GM21786 (cell line): Measurements from ENCODE around the gene PIK3CD.
"Not testable (repeated sequence)": the region's sequence is repeated elsewhere in the genome, so short reads cannot be mapped to it uniquely, and the experiment has no call there.

Source experiments
- ATAC-seq: cut with Tn5 transposase; IDR thresholded peaks from one replicate; pipeline ENCODE4 v1.9.1; 2021; ENCODE audit not compliant: unreplicated experiment

Gene PIK3CD

DNA sequence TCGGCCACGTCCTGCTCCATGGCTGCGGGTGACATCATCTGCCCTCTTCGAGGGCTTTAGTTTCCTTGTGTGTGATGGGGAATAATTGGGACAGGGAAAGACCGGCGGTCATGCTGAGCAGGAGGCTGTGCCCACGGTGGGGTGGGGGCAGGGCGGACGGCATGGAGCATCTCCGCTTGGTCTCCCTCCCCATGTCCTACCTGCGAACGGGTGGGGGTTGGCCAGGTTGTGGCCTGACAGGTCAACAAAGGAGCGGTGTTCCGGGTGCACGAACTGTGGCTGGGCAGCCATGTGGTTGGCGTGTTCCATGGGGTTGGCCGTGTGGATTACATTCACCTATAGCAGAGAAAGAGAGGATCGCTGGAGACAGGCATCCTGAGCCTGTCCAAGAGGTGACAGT, 80.0 kb downstream of the PIK3CD start:
- ATAC-seq: no peak

DNA sequence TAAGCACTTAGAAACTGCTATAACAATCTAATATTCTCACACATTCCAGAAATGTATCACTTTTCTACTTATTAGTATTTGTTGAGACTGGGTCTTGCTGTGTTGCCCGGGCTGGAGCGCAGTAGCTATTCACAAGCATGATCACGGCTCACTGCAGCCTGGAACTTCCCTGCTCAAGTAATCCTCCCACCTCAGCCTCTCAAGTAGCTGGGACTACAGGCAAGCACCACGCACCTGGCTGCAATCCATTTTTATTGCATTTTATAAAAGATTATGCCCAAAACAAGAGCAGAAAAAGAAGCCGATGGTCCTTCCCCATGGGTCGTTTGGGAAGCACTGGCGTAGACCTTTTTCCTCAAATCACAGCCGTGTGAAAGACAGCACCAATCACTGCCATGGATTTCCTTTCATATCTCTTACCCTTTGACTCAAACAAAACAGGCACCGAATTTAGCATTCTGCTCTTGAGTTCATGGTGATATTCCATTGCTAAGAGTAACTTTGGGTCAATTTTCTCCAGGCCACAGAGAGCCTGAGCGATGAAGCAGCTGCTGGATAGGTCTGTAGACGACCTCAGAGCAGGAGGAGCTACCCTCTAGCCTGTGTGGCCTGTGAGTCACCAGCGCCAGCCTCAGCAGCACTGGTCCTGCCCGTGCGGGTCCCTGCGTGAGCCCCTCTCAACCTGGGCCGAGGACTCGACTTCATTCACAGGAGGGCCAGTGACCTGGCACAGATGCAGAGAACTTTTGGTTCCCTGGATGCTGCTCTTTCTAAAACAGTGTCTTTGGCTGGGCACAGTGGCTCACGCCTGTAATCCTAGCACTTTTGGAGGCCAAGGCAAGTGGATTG, 80.8 kb downstream of the PIK3CD start:
- ATAC-seq: no peak

DNA sequence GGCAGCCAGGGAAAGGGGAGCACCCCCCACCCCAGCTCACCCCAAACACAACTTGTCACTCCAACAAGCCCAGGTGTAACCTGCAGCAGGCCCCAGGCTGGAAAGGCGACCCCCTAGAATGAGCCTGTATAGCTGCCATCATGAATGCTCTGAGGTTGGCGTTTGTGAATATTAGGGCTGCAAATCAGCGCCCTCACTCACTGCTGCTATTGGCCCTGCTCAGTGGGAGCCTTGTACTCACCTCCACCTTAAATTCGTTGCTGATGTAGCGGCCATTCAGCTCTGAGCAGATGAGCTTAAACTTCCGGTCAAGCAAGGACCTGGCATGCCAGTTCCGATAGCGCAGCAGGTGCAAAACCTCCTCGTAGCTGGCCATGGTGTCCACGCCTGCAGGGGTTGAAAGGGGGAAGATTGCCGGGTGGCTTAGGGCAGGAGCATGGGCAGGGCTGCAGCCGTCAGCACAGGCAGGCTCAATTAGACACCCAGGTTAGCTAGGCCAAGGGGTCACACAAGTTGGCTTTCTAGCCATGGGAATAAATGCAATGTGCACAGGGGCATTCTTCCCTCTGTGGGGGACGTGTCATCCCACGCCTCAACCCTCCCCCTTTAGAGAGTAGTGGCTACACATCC, 81.7 kb downstream of the PIK3CD start:
- ATAC-seq: no peak

DNA sequence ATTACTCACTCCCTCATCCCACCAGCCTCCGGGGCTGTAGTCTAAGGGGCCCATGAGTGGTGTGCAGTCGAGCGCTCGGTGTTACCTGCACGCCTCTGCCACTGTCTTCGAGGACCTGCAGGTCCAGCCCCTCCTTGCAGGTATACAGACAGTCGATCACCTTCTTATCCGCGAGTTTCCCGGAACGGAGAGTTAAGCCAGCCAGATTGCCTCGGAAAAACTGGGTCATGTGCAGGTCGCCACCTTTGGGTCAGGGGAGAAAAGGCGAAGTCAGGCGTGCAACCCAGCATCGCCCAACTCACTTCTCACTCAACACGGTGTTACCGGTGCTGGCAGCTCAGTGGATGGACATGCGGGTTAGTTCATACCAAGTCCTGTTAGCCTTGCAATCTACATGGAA, 84.3 kb downstream of the PIK3CD start:
- no peak for ATAC-seq

DNA sequence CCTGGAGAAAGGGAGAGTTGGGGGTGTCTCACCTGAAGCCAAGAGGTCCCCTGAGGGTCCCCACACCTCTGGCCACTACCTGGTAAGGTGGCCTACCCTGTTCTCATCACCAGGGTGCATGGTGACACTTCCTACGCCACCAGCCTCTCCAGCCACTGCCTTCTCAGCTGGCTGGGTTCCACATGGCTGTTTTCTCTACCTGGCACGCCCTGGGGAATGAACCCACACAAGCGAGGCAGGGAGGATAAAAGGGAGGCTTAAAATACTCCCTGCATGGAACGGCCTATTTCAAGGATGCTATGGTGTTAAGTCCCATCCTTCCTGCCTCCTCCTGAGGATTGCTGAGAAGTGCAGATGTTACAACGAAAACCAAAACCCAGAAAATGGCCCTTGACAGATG, 84.7 kb downstream of the PIK3CD start:
- ATAC-seq: no peak

- no peak for ATAC-seq
Observed at GRCh38 chr1:9737057-9737456, 85.5 kb downstream of the PIK3CD start.

- ATAC-seq: no peak
Observed at GRCh38 chr1:9737671-9738070, 86.1 kb downstream of the PIK3CD start.

- no peak for ATAC-seq
Observed at GRCh38 chr1:9744106-9744799, 92.7 kb downstream of the PIK3CD start.

DNA sequence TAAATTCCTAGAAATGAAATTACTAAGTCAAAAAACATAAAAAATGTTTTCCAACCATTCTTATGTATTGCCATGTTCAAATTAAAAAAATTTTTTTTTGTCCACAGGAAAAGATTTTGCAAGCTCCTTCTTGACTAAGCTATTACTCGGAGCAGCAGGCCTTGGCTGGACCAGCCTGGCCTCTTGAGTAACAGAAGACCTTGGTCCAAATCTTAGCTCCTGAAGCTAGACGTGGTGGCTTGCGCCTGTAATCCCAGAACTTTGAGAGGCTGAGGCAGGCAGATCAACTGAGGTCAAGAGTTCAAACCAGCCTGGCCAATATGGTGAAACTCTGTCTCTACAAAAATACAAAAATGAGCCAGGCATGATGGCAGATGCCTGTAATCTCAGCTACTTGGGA, 94.7 kb downstream of the PIK3CD start:
- ATAC-seq: no peak

DNA sequence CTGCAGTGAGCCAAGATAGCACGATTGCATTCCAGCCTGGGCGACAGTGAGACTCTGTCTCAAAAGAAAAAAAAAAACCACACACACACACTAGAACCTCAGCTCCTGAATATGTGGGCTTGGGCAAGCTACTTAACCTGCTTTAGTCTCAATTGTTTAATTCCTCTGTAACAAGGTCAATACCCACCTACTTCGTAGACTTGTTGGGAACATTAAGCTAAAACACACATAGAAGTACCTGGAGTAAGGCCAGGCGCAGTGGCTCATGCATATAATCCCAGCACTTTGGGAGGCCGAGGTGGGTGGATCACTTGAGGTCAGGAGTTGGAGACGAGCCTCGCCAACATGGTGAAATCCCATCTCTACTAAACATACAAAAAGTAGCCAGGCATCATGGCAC, 95.1 kb downstream of the PIK3CD start:
- no peak for ATAC-seq

DNA sequence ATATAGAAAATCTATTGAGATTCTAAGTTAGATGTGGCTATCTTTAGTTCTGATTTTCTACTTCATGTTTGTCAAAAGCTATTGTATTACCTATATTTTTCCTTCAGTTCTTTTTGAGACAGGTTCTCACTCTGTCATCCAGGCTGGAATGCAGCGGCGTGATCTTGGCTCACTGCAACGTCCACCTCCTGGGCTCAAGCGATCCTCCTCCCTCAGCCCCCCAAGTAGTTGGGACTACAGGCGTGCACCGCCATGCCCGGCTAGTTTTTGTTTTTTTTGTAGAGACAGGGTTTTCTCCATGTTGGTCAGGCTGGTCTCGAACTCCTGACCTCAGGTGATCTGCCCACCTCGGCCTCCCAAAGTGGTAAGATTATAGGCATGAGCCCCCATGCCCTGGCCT, 96.9 kb downstream of the PIK3CD start:
- ATAC-seq: not testable (repeated sequence)

DNA sequence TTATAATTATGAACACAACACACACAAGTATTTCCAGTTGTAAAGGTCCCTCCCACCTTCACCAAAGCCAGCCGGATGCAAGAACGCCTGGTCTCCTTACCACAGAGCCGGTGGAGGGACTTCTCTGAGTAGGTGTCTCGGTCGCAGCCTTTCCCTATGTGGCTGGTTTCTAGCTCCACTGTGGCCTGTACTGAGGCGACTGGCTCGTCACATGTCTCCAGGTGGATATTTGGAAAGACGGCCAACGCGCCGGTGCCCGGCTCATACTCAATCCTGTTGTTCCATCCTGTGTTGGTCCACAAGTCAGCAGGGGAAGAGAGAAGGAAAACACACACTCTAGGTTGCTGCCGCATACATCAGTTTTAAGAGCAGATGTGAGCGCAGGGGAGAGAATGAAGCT, 97.8 kb downstream of the PIK3CD start:
- no peak for ATAC-seq

GRCh38 chr1:9751971-9752370, 100.4 kb downstream of the PIK3CD start:
- ATAC-seq: no peak

DNA sequence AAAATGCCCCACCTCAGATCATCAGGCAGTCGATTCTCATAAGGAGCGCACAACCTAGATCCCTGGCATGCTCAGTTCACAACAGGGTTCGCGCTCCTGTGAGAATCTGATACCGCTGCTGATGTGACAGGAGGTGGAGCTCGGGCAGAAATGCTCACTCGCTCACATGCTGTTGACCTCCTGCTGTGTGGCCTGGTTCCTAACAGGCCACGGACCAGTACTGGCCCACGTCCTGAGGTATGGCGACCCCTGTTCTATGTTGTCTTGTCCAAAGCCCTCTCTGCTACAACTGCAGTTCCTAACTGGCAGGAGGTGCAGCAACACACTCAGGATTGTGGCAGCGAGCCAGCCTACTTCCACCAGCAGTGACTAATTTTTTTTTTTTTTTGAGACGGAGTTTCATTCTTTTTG, 101.6 kb downstream of the PIK3CD start:
- no peak for ATAC-seq

DNA sequence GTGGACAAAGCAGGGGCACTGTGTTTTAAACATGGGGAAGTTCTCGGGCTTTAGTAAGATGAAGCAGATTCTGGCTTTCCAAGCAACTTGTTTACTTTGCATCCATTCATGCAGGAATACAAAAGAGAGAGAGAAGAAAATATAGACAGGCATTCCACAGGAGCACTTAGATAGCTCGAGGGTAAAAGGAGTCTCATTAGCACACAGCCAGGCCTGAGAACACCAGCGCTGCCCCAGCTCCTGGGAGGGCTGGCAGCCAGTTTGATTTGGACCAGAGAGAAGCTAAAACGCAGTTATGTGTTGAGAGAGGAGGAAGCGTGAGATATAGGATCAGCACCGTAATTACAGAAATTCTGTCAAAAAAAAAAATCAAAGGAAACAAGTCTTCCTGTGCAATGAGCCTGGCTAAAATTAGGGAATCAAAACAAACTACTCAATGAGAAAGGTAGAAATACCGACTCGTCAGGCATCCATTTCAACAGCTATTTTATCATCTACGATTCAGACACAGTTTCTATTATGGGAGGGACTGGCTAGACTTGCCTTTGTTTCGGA, 104.0 kb downstream of the PIK3CD start:
- ATAC-seq: no peak

GRCh38 chr1:9758559-9759121, 107.1 kb downstream of the PIK3CD start:
- no peak for ATAC-seq

DNA sequence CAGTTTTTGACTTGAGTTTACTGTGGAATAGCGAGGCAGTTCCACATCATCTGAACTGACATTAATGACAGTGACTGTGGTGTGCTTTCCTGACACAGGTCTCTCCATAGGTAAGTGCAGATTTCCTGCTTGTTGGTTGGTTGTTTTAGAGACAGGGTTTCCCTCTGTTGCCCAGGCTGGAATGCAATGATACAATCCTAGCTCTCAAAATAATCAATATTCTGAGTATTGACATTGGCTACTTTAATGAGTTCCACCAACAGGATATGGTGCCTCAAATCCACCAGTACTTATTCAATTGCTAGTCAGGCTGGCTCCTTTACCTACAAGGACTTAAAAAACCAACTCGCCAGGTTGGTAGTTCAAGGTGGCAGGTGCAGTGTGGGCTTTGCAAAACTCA, 108.4 kb downstream of the PIK3CD start:
- no peak for ATAC-seq

DNA sequence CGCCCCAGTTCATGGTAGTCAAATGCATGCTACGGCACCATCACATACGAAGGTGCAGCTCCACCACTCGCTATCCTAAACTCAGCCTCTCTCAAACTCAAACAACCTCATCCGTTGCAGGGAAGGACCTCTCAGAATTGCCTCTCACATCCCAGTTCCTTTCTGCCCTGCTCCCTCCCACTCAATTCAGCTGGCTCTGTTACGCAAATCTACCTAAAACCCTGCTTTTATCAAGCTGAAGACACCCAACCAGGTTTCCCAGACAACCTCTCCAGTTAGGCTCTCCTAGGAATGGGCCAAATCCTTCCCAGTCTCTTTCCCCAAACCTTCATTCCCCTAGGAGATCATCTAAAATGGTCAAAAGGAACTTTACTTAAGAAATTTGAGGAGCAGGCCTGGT, 109.3 kb downstream of the PIK3CD start:
- no peak for ATAC-seq

DNA sequence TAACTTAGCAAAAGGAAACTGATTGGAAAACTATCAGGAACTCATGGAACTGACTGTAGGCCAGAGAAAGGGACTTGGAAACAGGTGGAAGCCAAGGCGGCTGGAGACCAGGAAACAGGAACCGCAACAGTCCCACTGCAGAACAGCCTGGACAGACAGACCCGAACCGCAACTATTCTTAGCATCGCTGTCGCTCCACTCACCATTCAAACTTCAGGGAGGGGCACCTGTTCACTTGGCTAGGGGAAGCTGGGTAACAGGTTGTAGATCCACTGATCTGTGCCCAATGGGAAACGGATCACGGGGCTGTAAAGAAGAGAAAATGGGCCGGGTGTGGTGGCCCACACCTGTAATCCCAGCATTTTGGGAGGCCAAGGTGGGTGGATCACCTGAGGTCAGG, 110.3 kb downstream of the PIK3CD start:
- no peak for ATAC-seq

DNA sequence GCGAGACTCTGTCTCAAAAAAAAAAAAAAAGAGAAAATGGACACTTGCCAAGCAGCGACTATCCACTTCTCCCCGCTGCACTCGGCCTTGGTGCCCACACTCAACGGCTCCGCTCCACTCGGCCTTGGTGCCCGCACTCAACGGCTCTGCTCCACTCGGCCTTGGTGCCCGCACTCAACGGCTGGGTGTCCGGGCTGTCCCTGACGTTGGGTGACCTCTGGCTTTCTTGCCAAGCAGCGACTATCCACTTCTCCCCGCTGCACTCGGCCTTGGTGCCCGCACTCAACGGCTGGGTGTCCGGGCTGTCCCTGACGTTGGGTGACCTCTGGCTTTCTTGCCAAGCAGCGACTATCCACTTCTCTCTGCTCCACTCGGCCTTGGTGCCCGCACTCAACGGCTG, 110.9 kb downstream of the PIK3CD start:
- not testable (repeated sequence) for ATAC-seq

- ATAC-seq: no peak
Observed at GRCh38 chr1:9763914-9764313, 112.4 kb downstream of the PIK3CD start.
